ENCODE data around the gene MYO16.

GRCh38 chr13:109140479-109141349 lies 511.3 kb downstream of the MYO16 start:
- TF ChIP-seq CTCF (conservative IDR thresholded peaks at IDR 0.05 in 1 of 2, IDR thresholded peaks at IDR 0.05 in 1 of 2; ENCODE audit: low read depth in 1 of 2, low read length in 2 of 2) (no peak), EZH2 (IDR thresholded peaks at IDR 0.05; ENCODE audit: low read length, missing control alignments) (no peak)
